NCI-H2171 (cell line): ENCODE measurements around the gene ADGRG1.
A peak's percentile ranks its signal among the peaks of the same experiment; 100 is the strongest.

Experiments used
- DNase-seq: peaks from one replicate; lab custom pipeline; 2025; lab: John Stamatoyannopoulos, UW

ADGRG1 gene

DNA sequence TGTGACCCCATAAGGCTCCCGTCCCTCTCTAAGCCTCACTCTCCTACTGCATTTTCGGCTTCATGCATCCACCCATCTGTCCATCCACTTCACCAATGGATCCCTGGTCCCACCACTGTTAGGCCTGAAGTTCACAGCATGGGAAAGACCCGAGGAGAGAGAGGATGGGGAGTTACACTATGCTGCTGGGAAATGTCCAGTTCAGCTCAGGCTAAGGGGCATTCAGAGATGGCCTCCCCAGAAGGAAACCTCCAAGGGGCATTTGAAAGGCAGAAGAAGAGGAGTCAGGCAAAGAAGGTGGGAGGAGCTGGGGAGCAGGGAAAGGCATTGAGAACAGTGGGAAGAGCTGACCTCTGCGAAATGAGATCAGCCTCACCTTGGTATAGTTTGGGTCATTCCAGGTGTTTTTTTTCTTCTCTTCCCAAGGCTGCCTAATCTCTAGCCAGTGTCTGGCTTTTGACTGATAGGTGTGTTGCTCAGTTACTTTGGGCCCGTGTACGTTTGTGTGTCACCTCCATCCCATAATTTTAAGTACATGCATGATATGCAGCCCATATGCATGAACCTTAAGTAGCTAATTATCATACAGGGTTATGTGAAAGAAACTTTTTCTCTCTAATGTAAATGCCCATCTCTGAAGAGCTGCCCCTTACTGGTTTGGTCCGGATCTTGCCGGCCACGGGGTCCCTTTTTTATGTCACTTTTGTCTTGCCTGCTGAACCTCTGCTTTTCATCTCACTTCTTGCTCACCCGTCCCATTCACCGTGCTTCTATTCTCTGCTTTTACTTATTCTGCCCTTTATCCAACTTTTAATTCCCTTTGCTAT is 54.6 kb downstream of the ADGRG1 start:
- DNase-seq = no peak

DNA sequence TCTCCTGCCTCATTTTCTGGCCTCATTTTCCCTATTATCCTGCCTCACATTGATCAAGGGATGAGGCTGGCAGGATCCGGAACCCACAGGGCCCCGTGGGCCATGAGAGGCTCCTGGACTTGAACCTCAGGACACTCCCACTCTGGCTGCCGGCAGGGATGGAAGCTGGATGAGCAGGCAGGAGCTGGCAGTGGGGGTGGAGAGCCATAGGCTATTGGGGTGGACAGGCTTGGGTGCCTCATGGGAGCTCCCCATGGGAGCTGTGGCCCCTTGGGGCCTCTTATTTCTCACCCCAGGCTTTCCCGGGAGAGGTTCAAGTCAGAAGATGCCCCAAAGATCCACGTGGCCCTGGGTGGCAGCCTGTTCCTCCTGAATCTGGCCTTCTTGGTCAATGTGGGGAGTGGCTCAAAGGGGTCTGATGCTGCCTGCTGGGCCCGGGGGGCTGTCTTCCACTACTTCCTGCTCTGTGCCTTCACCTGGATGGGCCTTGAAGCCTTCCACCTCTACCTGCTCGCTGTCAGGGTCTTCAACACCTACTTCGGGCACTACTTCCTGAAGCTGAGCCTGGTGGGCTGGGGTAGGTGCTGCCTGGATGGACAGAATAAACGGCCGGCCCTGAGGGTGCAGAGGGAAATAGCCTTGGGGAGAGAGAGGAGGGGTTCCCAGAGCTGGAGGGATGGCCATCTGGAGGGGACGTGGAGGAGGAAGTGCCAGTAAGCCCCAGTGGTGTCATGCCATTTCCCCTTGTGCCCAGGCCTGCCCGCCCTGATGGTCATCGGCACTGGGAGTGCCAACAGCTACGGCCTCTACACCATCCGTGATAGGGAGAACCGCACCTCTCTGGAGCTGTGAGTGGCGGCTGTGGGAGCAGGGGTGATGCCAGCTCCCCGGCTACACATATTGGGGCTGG is 55.5 kb downstream of the ADGRG1 start:
- DNase-seq = no peak

GRCh38 chr16:57684626-57685358 is 56.4 kb downstream of the ADGRG1 start:
- DNase-seq = no peak

DNA sequence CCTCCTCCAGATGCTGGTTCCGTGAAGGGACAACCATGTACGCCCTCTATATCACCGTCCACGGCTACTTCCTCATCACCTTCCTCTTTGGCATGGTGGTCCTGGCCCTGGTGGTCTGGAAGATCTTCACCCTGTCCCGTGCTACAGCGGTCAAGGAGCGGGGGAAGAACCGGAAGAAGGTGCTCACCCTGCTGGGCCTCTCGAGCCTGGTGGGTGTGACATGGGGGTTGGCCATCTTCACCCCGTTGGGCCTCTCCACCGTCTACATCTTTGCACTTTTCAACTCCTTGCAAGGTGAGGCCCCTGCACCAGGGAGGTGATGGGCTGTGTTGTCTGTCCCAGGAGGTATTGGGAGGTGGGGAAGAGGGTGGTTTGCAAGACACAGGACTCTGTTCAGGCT is 57.2 kb downstream of the ADGRG1 start:
- DNase-seq = no peak

DNA sequence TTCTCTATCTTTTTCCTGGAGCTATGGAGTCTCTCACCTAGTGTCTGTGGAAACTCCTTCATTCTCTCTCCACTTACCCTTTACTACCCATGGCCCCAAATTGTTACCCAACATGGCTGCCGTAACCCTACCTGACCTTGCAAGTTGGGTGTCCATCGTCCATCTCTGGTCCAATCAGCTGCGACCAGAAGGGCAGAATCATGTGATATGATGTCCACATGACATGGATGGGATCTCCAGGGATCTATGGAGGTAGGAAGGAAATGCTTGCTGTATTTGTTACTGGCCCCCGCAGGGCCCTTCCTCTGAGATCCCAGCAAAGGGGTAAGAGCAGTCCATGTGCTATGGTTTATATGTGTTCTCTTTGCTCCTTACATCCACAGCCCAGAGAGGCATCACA is 58.1 kb downstream of the ADGRG1 start:
- DNase-seq = no peak

DNA sequence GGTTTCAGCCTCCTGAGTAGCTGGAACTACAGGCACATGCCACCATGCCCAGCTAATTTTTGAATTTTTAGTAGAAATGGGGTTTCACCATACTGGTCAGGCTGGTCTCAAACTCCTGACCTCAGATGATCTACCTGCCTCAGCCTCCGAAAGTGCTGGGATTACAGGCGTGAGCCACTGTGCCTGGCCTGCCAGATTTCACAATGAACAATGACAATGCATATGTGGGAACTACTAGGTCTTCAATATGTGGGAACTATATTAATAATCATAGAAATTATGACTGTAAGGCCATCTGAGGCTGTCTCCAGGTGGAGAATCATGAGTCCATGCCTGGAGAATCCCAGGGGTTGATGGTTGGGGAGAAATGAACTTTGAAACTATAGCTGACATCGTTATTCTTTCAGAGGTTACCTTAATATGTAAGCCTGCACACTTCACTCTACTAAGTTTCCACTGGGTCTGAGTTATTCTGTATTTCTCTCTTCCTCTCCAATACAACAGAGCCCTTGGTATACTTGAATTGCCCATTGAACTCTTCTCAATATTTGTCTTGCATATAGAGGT is 59.0 kb downstream of the ADGRG1 start:
- no peak for DNase-seq

- DNase-seq = no peak
Measured at GRCh38 chr16:57688487-57688986, 60.1 kb downstream of the ADGRG1 start.

GRCh38 chr16:57688987-57689761 is 60.7 kb downstream of the ADGRG1 start:
- DNase-seq = no peak

DNA sequence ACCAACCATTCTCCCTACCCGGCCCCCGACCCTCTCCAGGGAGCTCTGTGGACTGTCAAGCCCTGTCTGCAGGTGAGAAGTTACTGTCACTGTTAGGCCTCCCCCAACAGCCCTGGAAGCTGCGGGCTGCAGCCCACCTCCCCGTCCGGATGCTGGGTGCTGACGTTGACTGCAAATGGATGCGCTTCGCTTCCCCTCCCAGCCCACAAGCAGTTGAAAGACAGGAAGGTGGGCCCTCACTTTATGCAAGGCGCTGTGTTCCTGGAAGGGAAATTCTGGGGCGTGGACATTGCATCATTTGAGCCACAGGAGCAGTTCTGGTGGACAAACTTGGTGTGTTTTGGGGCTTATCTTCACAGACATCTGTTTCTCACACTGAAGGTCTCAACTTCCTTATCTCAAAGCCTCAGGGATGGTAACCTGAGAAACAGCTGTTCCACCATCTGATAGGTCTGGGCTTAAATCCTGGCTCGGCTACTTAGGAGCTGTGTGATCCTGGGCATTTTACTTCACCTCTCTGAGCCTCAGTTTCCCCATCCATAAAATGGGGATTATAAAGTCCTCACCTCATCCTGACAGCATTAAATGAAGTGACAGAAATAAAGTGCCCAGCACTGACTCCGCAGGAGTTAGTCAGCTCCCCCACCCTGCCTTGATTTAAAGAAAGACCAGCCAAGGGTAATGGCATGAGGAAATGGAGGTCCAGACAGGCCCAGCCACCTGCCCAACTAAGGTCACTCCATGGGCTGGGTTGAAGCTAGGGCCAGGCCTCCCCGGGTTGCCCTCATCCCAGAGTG is 61.5 kb downstream of the ADGRG1 start:
- DNase-seq = no peak

DNA sequence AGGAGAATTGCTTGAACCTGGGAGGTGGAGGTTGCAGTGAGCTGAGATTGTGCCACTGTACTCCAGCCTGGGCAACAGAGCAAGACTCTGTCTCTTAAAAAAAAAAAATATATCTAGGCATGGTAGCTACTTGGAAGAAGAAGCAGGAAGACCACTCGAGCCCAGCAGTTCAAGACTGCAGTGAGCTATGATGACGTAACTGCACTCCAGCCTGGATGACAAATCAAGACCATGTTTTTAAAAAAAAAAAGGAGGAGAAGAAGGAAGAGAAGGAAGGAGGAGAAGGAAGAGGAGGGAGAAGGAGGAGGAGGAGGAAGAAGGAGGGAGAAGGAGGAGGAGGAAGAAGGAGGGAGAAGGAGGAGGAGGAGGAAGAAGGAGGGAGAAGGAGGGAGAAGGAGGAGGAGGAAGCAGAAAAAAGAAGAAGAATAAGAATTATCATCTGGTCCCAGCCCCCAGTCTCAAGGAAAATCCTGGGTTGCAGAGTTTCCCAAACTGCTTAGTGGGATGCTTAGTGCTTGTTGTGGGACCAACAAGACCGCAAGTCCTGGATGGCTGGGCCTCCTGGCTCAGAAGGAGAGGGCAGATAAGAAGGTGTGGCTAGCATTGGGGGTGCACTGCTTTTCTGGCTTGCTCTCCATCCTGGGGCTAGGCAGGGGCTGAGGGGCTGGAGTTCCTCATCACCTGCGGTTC is 62.5 kb downstream of the ADGRG1 start:
- DNase-seq = no peak

GRCh38 chr16:57692636-57693035 is 64.2 kb downstream of the ADGRG1 start:
- DNase-seq = no peak

DNA sequence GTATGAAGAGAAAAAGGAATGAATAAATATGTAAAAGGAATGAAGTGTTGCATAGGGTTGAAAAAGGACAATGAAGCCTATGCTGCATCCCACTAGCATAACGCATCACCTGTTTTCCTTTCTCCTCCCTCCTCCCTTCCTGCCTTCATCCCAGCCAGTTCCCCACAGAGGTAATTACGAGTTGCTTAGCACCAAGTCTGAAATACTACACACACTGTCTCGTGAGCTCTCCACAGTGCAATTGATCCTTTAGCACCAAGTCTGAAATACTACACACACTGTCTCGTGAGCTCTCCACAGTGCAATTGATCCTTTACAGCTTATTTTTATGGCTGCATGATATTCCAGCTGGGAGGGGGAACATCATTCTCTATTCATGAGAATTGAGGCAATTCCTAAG is 65.1 kb downstream of the ADGRG1 start:
- DNase-seq = no peak

DNA sequence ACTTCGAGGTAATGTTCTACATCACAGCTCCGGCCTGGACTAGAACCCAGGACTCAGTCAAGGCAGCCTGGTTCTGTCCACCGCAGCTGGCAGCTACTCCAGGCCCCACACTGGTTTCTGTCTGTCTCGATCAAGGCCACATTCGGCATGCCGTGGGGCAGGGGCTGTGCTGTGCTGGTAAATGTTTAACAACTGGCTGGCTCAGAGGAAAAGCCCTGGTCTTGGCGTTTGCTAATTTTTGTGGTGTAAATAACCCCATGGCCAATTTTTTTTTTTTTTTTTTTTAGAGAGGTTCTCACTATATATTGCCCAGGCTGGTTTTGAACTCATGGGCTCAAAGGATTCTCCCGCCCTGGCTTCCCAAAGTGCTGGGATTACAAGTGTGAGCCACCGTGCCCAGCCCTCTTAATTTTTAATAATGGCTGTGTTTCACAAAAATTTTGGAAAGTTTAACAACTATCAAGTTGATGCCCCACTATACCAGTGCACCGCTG is 65.8 kb downstream of the ADGRG1 start:
- no peak for DNase-seq

DNA sequence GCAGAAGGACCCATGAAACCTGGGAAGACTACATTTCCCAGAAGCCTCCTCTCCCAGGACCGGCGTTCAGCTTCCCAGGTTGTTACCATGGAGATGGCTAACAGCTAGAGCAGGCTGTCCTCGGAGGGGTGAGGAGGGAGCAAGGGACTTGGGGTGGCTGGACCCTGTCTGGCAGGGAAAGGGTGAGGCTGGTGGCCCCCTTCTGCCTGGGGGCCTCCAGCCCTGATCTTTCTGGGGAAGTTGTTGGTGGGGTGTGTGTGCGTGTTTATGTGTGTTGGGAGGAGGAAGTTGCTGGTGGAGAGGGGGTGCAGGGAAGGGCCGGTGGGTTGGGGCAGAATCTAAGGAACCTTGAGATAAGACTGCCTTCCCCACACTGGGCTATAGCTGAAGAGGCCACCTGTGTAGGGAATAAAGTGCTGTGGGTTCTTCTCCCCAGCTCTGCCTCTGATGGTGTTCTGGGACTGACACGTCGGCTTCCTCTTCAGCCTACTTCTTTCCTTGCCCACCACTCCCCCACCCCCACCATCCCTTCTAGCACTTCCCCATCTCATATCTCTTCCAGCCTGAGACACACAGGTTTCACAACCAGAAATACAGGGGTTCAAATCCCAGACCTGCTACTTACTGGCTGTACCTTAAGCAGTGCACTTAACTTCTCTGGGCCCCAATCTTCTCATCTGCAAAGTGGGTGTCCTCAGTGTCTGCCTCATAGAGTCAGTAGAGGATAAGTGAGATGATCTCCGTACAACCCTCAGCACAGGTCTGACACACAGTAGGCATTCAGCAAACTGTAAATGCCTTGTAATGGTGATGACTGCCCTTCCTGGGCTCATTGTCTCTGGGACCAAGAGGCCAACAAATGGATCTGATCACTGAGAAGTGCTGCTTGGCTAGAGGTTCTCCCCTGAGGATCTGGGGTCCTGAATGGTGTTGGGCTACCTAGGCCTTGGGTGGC is 66.6 kb downstream of the ADGRG1 start, which contains the start of gene DRC7:
Gene DRC7 (plus strand): TSS at position 82 of the 955 bp plus-strand sequence. CDS start 3,144 bp downstream, outside the sequence.
- DNase-seq = peak; percentile 59

DNA sequence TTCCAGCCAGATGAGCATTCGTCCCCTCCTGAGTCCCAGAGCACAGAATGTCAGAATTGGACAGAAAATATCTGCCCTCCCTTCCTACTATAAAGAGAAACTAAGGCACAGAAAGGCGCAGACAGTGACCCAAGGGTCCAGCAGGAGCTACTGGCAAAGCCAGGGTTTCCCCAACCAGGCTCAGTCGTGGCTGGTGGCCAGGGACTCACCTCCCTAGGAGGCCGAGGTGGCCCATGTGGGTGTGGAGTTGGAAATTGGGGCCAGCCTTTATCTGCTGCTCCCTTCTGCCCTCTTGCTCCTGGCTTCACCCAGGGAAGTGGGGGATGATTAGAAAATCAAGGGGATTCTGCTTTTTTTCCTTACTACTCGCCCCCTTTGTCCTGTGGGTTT is 67.2 kb downstream of the ADGRG1 start:
- no peak for DNase-seq

DNA sequence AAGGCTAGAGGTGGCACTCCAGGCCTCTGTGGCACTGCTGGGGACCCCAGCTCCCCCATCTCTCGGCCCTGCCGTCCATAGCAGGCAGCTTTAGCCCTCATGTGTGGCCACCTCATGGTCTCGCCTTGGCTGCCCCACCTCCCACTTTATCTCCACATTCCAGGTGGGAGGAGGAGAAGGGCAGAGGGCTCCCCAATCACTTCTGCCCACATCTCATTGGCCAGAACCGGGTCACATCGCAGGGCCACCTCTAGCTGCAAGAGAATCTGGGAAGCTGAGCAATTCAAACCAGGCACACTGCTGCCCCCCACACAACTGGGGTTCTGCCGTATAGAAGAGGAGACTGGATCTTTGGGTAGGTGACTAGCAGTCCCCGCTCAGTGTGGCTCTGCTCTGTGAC is 67.8 kb downstream of the ADGRG1 start:
- no peak for DNase-seq

- DNase-seq = no peak
Measured at GRCh38 chr16:57697896-57698537, 69.6 kb downstream of the ADGRG1 start.
